ENCODE data around the gene PLCL2. TPM values are rescaled to one million over a fixed set of nuclear protein-coding genes. Genes with fewer than 3 reads are reported as not detected.

Gene PLCL2
- total RNA-seq, 1 donor from 2014 or later = 0.85 TPM

GRCh38 chr3:17132286-17133115, 247.7 kb downstream of the PLCL2 start:
- no peak overlapping the region for H3K4me3 Mint-ChIP-seq (ENCODE audit: unreplicated experiment)
- H3K27ac Mint-ChIP-seq (ENCODE audit: unreplicated experiment) = no peak overlapping the region
- H3K4me1 Mint-ChIP-seq (ENCODE audit: low read depth) = no peaks in the 10 kb centered on the region
- no peak for DNase-seq (ENCODE audit: low spot score)
- H3K27me3 Mint-ChIP-seq (ENCODE audit: low read depth) = no peaks in the 10 kb centered on the region
- H3K36me3 Mint-ChIP-seq (ENCODE audit: low read depth) = no peaks in the 10 kb centered on the region
- peaks cover 7% of the 10 kb centered on the region for H3K9me3 Mint-ChIP-seq (ENCODE audit: low read depth)
- no peak for TF ChIP-seq CTCF (IDR thresholded peaks at IDR 0.05)

DNA sequence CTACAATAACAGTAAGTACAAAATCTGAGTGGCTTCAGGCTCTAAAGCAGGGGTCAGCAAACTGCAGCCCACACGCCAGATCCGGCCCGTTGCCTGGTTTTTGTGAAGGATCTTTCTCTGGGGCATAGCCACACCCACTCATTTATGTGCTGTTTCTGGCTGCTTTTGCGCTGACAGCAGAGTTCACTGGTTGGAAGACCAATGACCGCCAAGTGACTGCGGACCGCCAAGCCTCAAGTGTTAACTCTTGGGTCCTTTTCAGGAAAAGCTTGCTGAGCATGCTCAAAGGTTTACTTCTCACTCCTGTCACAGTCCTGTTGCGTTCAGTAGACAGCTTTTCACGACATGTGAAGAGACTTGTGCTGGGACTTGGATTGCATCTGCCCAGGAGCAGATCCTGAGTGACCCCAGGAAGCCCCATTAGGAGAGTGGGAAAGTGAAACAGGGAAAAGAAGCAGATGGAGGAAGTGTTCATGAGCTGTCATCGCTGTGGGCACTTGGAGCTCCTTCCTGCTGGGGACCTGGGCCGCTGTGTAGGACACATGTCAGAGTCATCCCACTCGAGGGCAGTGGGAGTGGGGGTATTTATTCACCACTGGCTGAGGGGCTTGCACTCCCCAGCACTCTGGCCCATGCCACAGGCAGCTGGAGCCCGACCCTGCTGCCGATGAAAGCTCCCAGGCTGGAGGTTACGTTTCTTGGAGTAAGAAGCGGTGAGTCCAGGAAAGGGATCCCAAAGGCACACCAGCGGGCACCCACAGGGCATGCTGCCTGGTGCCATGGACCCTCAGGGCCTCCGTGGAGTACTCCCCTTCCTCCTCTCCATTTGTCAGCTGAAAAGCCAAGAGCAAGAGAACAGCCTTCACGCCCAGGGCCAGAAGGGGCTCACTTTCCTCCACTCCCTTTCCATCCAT, 249.1 kb downstream of the PLCL2 start:
- no peak for DNase-seq (ENCODE audit: low spot score)
- Mint-ChIP-seq H3K9me3 (ENCODE audit: low read depth) (peaks cover 4% of the 10 kb centered on the region), H3K4me1 (ENCODE audit: low read depth) (no peaks in the 10 kb centered on the region), H3K27me3 (ENCODE audit: low read depth) (no peaks in the 10 kb centered on the region), H3K4me3 (ENCODE audit: unreplicated experiment) (no peak overlapping the region), H3K36me3 (ENCODE audit: low read depth) (no peaks in the 10 kb centered on the region), H3K27ac (ENCODE audit: unreplicated experiment) (no peak overlapping the region)
- no peak for TF ChIP-seq CTCF (IDR thresholded peaks at IDR 0.05)

- H3K9me3 Mint-ChIP-seq (ENCODE audit: low read depth) = peaks cover 4% of the 10 kb centered on the region
- no peak overlapping the region for H3K27ac Mint-ChIP-seq (ENCODE audit: unreplicated experiment)
- no peak for DNase-seq (ENCODE audit: low spot score)
- no peaks in the 10 kb centered on the region for H3K36me3 Mint-ChIP-seq (ENCODE audit: low read depth)
- no peak for TF ChIP-seq CTCF (IDR thresholded peaks at IDR 0.05)
- no peak overlapping the region for H3K4me3 Mint-ChIP-seq (ENCODE audit: unreplicated experiment)
- no peaks in the 10 kb centered on the region for H3K4me1 Mint-ChIP-seq (ENCODE audit: low read depth)
- peaks cover 5% of the 10 kb centered on the region for H3K27me3 Mint-ChIP-seq (ENCODE audit: low read depth)
Measured at GRCh38 chr3:17135696-17136095, 250.9 kb downstream of the PLCL2 start.

DNA sequence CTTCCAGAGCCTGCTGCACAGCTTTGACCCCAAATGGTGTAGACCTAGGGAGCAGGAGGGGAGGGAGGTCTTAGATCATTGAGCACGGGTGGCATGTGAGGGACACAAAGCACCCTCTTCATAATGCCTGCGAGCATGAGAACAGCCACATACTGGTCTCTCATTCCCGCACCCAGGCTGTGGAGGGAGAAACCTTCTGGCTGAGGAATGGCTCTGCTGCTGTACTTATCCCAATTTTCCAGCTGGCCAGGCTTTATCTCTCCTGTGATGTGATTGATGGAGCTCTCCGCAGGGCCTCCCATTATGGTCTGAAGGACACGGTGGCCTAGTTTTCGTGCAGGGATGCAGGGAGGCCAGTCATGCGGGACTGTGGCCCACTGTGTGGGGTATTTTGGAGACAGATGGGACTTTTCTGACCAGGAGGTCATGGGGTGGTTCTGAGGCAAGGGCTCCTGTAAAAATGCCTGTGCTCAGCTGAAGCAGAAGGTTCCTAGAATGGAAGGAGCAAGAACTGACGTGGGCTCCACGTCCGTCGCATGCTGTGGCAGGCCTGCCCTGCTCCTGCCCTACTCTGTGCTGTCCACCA, 251.5 kb downstream of the PLCL2 start:
- Mint-ChIP-seq H3K9me3 (ENCODE audit: low read depth) (peaks cover 4% of the 10 kb centered on the region), H3K27me3 (ENCODE audit: low read depth) (peaks cover 5% of the 10 kb centered on the region), H3K4me3 (ENCODE audit: unreplicated experiment) (no peak overlapping the region), H3K4me1 (ENCODE audit: low read depth) (no peaks in the 10 kb centered on the region), H3K36me3 (ENCODE audit: low read depth) (no peaks in the 10 kb centered on the region), H3K27ac (ENCODE audit: unreplicated experiment) (no peak overlapping the region)
- DNase-seq (ENCODE audit: low spot score) = no peak
- no peak for TF ChIP-seq CTCF (IDR thresholded peaks at IDR 0.05)

GRCh38 chr3:17137321-17137826, 252.6 kb downstream of the PLCL2 start:
- Mint-ChIP-seq H3K4me1 (ENCODE audit: low read depth) (no peaks in the 10 kb centered on the region), H3K27ac (ENCODE audit: unreplicated experiment) (no peak overlapping the region), H3K36me3 (ENCODE audit: low read depth) (no peaks in the 10 kb centered on the region), H3K27me3 (ENCODE audit: low read depth) (peaks cover 5% of the 10 kb centered on the region), H3K4me3 (ENCODE audit: unreplicated experiment) (no peak overlapping the region), H3K9me3 (ENCODE audit: low read depth) (peaks cover 4% of the 10 kb centered on the region)
- no peak for TF ChIP-seq CTCF (IDR thresholded peaks at IDR 0.05)
- no peak for DNase-seq (ENCODE audit: low spot score)
